ENCODE results near the gene ZNF593.

The ZNF593 gene

GRCh38 chr1:26191739-26192138, 22.0 kb downstream of the ZNF593 start:
- DNase-seq (ENCODE audit: low read depth): no peak
- no peak overlapping the region for H3K4me3 ChIP-seq (ENCODE audit: low read depth, low read length)
- no peak for TF ChIP-seq CTCF (IDR thresholded peaks at IDR 0.05; ENCODE audit: control insufficient read depth, extremely low read depth, insufficient read depth)

GRCh38 chr1:26195805-26196204, 26.1 kb downstream of the ZNF593 start:
- no peak for DNase-seq (ENCODE audit: low read depth)
- no peak overlapping the region for H3K4me3 ChIP-seq (ENCODE audit: low read depth, low read length)
- TF ChIP-seq CTCF (IDR thresholded peaks at IDR 0.05; ENCODE audit: control insufficient read depth, extremely low read depth, insufficient read depth): no peak

GRCh38 chr1:26197301-26197700, 27.6 kb downstream of the ZNF593 start:
- TF ChIP-seq CTCF (IDR thresholded peaks at IDR 0.05; ENCODE audit: control insufficient read depth, extremely low read depth, insufficient read depth): no peak
- DNase-seq (ENCODE audit: low read depth): no peak
- no peak overlapping the region for H3K4me3 ChIP-seq (ENCODE audit: low read depth, low read length)

GRCh38 chr1:26197813-26198212, 28.1 kb downstream of the ZNF593 start:
- no peak for TF ChIP-seq CTCF (IDR thresholded peaks at IDR 0.05; ENCODE audit: control insufficient read depth, extremely low read depth, insufficient read depth)
- no peak overlapping the region for H3K4me3 ChIP-seq (ENCODE audit: low read depth, low read length)
- no peak for DNase-seq (ENCODE audit: low read depth)

GRCh38 chr1:26200413-26200812, 30.7 kb downstream of the ZNF593 start:
- no peak for DNase-seq (ENCODE audit: low read depth)
- TF ChIP-seq CTCF (IDR thresholded peaks at IDR 0.05; ENCODE audit: control insufficient read depth, extremely low read depth, insufficient read depth): no peak
- no peak overlapping the region for H3K4me3 ChIP-seq (ENCODE audit: low read depth, low read length)

GRCh38 chr1:26203642-26204318, 34.1 kb downstream of the ZNF593 start:
- DNase-seq (ENCODE audit: low read depth): no peak
- no peak for TF ChIP-seq CTCF (IDR thresholded peaks at IDR 0.05; ENCODE audit: control insufficient read depth, extremely low read depth, insufficient read depth)
- no peak overlapping the region for H3K4me3 ChIP-seq (ENCODE audit: low read depth, low read length)

All from LNCaP clone FGC (cell line).